HG02884 (cell line): ENCODE data around the gene PIK3R3.
A peak's percentile ranks its signal among the peaks of the same experiment; 100 is the strongest.

Source experiments
- ATAC-seq: cut with Tn5 transposase; IDR thresholded peaks from one replicate; pipeline ENCODE4 v1.9.1; 2021; ENCODE audit warnings: mild to moderate bottlenecking, moderate library complexity; ENCODE audit not compliant: unreplicated experiment

The PIK3R3 gene

DNA sequence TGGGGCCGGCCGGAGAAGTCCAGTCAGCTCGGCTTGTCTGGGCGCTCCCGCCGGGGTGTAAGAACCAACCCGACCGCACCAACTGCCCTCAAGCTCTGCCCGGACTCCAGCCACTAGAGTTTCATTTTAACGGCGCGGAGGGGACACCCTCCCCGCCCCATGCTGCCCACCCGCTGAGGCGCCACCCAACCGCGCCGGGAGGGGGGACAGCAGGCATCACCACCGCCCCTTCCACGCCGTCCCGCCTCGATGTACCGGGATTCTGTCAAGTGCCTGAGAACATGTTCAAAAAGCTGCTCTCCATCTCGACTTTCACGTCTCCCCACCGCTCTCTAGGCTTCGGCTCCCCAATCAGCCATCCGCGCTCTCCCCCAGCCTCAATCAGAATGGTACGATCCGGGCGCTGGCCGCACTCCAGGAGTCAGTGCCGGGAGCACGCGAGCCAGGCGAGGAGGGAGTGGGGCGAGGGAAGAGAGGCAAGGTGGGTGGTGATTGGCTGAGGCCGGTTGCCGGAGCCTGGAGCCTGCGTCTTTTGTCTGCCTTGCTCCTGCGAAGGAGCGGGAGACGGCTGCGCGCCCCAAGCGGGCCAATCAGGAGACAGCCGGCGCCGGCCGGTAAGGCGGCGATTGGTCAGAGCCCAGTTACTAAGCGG is at the start of gene PIK3R3:
PIK3R3 (minus strand) TSS at position 101 of the 652 bp plus-strand sequence. CDS start 677 bp downstream, outside the sequence.
- ATAC-seq, result peak; percentile 86

DNA sequence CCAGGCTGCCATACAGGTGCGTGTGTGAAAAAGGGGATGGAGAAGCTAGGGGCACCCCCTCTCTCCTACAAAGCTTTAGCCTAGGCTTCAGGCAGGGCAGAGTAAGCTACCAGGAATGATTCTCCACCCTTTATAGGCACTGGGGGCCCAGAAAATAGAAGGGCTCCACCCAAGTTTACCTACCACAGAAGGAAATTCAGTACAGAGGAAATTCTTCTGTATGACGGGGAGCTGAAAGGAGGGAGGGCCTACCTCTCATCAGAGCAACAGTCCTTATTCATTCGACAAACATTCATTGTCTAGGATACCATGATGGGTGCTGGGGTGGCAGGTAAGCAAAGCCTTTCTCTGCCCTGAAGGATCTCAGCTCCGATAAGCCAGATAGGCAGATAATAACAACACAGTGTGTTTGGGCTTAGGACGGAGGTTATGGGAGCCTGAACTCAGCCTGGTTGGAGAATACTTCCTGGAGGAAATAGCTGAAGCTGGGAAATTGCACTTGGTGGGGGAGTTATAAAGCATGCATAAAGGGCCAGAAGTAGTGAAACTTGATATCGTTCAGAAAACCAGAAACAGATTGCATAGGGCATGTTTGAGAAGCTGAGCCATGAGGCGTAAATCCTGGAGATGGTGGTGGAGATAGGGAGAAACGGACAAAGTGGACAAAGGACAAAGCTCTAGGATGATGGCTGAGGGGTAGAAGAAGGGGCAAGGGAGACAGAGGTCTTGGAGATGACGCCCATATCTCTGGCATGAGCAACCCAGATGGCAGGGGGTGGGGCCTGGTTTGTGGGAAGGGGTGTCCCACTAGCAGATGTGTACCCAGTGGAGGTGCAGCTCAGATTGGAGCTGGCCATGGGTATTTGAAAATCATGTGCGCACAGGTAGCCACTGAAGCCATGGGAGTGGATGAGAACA is 49.2 kb upstream of the PIK3R3 start:
- no peak for ATAC-seq

DNA sequence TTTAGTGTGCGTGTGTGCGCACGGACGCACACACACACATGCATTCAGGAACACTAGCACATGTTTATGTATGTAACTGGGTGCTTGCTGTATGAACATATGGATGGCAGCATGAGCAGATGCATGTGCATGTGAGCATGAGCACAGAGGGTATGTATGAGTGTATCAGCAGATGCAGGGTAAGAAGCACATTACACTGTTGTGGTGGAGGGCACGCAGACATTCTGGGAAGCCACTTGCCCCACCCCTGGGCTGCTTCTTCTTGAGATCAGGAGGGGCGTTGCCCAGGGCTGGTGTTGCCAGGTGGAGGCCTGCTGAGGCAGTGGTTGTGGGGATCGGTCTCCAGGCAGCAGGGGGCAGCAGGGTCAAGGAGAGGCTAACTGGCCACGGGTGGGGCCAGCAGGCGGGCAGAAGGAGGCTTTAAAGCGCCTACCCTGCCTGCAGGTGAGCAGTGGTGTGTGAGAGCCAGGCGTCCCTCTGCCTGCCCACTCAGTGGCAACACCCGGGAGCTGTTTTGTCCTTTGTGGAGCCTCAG is 47.7 kb upstream of the PIK3R3 start:
- ATAC-seq, result no peak

DNA sequence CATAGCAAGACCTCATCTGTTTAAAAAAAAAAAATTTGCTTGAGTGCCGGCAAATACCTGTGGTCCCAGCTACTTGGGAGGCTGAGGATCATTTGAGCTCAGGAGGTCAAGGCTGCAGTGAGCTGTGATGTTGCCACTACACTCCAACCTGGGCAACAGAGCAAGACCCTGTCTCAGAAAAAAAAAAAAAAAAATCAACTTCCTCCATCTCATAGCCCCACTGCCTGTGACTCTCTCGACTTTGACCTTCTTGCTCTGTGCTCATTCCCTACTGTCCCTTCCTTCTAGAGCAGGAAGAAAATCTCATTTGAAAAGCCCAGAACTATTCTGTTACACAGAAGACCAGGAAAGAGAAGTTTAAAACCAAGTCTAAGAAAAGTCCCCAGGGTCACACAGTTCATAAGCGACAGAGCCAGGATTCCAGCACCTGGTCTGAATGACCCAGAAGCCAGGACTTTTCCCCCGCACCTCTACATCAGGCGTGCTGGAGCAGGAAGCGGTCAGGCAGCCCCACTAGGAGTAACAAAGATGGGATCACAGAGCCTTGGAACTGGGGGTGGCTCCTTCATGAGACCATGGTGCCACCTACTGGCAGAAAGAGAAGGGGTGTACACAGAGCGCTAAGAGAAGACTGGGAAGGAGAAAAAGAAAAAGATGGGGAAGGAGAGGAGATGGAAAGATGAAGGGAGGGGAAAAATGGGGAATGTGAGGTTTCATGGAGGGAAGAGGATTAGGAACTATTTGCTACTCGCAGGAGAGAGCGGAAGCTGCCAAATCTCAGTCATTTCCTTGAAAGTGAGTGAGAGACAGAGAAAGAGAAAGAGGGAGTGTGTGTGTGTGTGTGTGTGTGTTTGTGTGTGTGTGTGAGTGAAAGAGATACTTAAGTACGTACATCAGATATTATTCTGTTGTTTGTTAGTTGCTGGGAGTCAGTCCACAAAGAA is 47.0 kb upstream of the PIK3R3 start:
- ATAC-seq, result no peak

DNA sequence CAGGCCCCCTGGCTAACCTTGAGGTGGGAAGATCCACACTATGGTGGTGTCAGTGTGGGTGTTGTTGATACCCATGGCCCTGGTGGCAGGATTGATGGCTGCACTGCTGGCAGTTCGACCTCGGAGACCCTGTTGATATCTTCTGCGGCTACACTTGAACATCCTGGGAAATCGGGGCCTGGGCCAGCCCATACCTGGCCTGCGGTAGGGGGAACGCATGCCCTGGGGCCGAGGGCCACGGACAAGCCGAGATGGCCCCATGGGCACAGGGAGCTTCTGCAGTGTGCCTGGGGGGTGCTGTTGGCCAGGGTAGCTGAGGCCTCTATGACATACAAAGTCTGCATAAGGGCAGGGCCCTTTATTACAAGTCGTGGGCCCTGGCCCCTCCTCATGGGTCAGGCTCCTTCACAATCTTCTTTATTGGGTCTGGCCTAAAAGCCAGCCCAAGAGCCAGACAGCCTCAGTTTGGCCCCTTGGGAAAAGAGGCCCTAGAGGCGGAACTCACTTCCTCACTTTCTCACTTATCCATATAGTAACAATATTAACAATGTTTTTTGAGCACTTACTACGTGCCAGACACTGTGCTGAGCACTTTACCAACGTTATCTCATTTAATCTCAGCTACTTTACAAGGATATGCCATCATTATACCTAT is 43.9 kb upstream of the PIK3R3 start, which contains the start of gene P3R3URF:
P3R3URF (minus strand) TSS at position 278 of the 655 bp plus-strand sequence; CDS start at position 261, 17 bp downstream.
- ATAC-seq, result no peak

DNA sequence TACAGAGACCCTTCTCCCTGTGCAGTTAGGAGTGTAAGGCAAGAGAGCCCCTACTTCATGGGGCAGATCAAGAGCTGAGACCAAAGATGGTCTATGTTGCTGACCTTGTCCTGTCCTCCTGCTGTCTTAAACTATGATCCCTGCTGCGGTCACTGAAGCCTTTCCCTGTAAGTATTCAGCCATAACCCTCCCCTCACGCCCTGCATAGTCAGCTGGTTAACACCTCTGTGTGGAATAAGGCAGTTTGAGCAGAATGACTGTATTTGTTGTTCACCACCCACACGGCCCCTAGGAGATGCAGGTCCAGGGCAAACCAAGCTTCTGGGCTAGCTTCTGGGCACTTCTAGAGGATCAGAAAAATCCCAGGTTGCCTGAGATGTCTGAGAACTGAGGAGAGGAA is 42.8 kb upstream of the PIK3R3 start:
- ATAC-seq, result no peak

DNA sequence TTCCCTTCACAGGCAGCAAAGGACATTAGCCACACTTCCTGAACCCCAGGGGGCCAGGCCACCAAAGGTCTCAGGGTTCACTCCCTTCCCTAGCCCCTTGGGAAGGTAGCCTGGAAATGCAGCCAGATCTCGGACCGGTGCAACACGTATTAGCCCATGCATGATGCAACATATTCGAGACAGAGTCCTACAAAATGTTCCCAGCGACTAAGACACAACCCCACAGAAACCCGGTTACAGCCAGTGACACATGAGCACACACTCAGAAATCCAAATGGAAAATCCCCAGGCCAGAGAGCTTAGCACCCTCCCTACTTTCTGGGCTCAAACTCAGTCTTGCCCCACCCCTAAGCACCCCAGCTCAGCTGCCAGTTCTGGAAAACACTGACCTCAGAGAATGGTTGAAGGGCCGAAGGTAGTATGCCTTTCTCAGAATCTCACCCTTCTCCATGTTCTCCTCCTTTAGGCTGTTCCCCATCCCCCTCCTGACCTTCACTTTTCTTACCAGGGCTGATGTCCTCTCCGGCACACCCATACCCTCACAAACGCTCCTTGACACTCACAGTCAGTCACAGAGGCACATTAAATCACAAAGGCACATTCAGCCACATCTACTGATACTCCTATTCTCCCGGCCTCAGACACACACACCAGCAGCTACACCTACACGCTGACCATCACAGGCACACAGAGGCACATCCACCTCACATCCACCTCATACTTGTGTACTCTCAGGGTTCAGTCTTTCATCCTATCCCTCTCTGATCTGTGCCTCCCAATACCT is 42.2 kb upstream of the PIK3R3 start, which contains the start of gene TSPAN1:
TSPAN1 (plus strand) TSS at position 640 of the 784 bp plus-strand sequence. CDS start 6,021 bp downstream, outside the sequence.
- no peak for ATAC-seq

DNA sequence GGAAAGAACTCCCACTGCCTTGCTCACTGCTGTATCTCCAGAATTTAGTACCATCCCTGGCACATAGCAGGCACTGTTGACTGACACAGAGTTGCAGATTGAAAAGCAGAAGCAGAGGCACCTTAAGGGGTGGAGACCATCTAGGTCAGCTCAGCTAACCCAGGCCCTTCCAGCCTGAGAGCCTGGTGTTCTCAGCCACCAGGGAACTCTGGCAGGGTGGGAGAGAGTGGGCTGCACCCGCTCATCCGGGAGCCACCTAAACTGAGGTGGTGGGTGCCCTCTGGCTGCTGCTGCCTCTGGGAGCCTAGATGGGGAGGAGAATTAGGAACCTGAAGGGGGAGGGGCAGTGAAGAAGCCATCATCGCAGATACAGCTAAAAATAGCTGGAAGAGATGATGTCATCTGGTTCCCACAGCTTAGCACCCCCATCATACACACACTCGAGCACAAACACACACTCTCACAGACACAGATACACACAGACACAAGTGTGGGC is 41.0 kb upstream of the PIK3R3 start:
- ATAC-seq, result no peak

DNA sequence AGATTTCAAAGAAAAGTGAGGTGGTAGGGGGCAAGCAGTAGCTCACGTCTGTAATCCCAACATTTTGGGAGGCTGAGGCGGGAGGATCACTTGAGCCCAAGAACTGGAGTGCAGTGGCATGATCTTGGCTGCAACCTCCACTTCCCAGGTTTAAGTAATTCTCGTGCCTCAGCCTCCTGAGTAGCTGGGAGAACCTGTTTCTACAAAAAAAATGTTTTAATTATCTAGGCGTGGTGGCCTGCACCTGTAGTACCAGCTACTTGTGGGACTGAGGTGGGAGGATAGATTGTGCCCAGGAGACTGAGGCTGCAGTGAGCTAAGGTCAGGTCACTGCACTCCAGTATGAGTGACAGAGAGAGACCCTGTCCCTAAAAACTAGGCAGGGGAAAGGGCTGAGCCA is 39.9 kb upstream of the PIK3R3 start:
- ATAC-seq, result no peak

DNA sequence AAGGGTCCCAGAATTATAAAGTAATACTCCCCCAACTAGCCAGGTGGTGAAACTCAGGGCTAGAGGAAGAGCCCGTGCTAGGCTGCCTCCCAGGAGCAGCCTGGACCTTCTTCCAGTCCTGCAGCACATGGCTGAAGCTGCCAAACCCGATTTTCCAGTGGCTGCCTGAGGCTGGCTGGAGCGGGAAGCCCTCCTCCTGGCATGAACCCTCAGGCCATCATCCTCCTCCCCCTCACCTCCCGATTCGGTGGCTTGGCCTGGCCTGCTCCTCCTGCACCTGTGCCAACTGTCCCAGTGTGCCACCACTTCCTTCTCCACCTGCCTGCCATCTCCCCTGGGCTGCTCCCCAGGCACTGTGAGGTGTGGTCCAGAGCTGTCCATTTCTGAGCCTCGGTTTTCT is 39.4 kb upstream of the PIK3R3 start:
- ATAC-seq, result no peak

DNA sequence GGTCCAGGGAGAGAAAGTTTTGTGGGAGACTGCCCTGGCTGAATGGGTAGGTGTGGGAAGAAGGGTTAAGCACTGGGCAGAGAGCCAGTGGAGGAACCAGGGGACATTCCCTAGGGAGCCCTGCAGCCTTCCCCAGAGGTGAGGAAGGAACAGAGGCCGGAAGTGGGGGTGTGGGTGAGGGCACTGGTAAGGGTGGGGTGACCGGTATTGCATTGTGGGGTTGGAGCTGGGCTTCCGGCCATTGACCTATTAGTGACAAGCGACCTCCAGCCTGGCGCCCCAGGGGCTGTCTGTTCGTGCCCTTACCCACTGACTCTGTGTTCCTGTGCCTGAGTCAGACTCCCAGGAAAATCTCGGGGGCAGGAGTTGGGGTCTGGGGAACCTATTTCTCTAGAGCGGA is 38.9 kb upstream of the PIK3R3 start:
- no peak for ATAC-seq

DNA sequence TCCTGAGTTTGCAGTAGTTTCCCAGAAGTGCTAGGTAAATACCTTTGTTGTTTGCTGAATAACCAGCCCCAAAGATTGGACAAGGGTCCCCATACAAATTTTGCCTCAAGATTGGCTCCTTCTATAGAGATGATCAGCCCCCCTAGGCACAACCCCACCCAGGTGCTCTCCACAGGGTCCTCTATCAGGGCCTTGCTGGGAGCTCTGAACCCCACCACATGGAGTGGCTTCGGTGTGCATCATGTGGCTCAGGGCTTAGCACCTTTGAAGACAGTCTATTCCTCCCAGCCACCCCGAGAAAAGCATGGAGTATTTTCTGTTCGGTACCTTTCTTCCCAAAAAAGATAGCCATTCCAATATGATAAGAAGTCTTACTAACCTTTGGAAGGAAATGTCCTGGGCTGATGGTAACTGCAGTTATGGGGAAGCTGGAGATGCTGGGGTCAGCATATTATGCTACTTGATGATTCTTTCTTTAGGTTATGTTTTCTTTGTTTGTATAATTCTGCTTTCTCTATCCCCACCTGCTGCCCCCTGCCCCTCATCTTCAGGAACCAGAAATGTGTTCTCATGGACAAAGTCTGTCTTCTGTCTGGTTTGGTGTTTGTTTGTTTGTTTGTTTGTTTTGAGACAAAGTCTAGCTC is 37.5 kb upstream of the PIK3R3 start:
- ATAC-seq, result no peak

DNA sequence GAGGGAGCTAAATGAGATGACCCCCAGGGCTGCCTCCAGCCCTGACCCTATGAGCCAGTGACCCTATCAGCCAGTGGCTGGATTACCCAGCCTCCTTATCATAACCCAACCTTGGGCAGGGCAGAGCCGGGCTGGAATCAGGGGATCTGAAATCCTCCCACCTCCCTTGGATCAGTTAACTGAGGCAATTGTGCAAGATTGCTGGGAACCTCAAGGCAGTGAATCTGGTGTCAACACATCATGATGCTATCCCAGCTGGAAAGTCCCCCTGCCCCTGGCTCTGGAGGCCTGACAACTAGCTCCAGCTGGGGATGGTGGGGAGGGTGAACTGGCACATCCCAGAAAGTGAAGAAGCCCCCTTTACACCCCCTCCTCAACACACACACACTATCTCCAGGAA is 36.0 kb upstream of the PIK3R3 start:
- no peak for ATAC-seq

DNA sequence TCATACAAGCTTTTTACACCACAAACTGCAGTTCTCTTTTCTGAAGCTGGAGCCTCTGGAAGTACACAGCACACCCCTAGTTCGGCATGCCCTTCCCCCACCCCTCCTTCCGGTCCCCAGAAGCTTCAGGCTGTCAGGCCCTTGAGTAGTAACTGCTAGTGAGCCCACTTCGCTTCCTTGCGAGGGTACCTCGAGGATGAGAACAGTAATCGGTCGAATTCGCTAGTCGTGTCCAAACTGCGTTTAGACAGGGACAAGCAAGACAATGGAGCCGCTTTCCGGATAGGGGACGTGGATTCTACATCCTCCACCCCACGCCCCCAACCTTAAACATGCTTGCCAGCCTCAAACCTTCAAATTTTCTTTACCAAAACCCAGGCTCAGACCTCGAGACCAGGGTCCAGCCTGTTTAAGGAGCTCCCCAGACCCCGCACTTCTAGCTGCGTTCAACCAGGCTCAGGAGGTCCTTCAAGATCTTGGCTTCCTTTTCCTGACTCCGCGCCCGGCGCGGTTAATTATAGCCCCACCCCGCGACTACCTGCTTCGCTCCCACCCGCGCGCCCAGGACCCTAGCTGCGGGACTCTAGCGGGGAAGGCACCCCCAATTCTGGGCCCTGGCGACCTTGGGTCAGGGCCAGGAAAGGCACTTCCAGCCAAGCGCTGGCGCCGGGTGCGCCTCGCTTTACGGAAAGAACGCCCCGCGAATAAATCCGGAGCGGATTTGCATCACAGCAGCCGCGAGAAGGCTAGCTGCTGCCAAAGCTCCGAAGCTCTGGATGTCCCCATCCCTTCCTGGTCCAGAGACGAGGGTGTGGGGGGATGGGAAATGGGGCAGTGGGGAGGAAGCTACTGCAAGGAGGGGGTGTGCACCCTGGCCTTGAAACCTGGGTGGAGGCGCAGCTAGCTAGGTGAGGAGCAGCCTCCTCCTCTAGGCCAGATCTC is 34.4 kb upstream of the PIK3R3 start:
- ATAC-seq, result no peak

DNA sequence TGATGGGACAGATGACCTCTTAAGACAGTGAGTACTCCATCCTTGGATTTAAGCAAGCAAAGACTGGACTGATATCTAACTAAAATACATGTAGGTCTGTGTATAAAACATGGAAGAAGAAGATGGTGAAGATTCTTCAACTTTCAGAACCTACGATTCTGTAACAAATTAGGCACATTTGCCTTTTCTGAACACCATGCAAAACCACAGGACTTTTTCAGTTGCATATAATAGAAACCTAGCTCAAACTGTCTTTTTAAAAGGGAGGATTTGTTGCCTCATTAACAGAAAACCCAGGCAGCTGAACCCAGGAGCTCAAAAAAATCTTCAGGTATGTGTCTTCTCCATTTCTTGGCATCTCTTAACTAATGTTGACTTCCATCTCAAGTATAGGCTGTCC is 27.8 kb upstream of the PIK3R3 start:
- no peak for ATAC-seq

DNA sequence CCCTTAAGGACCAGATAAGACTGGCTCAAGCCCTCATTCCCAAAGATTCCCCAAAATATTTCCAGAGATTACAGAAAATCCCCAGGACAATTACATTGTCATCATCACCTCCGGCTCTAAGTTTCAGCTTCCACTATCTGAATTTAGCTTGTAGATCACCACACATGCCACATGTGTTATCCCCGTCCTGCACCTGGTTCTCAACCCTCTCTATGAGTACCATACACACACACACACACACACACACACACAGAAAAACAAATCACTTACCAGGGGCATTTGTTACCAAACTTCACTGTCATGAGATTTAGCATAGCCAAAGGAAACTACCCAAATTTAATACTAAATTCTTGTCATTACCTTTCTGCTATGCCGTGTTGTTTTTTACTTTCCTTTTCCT is 27.1 kb upstream of the PIK3R3 start:
- ATAC-seq, result no peak
